Activated CD4-positive, CD25-positive, alpha-beta regulatory T cell treated with anti-CD3 and anti-CD28 coated beads, Interleukin-2, amount 50 U/mL, for 72 hours (primary cell): ENCODE data around the gene AMN.
"Not testable (repeated sequence)": the region's sequence is repeated elsewhere in the genome, so short reads cannot be mapped to it uniquely, and the experiment has no call there.

ENCODE experiments used
- DNase-seq: peaks from one replicate; pipeline ENCODE4 v3.0.0; 2021

AMN gene

DNA sequence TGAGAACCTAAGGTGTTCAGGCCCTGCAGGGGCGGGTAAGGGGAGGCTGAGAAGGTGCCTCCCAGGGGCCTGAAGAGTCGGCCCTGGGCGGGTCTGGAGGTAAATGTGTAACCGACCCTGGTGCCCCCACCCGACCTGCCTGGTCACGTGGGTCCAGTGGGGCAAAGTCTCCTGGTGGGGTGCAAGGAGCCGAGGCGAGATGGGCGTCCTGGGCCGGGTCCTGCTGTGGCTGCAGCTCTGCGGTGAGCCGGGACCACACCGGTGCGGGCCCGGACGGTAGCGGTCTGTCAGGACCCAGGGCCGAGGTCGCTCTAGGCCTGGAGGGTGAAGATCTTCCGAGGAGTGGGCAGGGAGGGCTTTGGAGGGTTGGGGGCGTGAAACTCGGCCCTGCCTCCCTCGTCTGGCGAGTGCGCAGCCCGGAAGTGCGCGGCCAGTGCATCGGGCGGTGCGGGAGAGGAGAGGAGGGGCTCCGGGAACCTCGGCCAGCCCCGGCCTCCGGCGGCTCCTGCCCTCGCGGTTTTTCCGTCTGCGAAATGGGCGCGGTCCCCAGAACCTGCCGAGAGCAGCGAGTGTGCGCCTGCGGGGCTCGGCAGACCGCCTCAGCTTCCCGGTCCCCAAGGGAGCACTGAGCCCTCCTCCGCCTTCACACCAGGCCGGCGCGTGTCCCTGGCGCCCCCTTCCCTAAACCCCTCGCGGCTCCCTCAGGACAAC, at the start of gene AMN:
Gene AMN (plus strand): TSS at position 174 of the 711 bp plus-strand sequence. CDS start 26 bp downstream, at position 200.
- no peak for DNase-seq

DNA sequence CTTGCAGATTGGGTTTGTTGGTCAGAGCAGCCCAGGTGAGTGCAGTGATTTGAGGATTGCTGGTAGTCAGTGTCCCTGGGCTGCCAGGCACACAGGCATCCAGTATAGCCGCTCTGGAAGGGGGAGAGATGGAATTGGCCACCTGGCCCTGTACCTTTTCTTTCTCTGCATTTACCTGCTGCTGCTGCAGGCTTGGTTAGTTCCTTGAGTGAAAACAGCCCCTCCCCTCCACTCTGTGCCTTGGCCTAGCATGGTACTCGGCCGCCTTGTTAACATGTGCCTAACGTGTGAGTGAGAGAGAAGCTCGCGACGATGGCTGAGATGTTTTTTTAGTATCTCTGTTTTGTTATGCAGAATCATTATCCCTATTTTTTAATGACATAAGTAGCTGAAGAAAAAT, 49.3 kb upstream of the AMN start:
- DNase-seq, result no peak

DNA sequence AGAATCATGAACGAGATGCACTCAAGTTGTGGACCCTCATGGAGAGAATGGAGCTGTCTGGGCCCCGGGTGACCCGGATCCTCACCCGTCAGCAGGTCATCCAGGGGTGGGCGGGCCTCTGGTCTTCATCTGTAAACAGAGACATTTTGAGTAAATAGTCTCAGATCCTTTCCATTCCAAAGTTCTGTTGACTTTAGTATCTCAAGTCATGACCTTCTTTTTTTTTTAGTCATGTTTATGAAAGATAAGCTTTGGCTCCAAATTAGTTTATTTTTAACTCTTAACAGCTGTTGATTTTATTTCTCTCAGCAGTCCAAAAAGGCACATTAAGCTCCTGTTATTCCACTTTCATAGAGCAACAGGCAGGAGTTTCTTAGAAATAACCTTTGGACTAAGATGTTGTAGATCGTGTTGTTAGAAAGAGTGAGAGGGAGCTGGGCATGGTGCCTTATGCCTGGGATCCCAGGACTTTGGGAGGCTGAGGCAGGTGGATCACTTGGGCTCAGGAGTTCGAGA, 48.9 kb upstream of the AMN start:
- no peak for DNase-seq

DNA sequence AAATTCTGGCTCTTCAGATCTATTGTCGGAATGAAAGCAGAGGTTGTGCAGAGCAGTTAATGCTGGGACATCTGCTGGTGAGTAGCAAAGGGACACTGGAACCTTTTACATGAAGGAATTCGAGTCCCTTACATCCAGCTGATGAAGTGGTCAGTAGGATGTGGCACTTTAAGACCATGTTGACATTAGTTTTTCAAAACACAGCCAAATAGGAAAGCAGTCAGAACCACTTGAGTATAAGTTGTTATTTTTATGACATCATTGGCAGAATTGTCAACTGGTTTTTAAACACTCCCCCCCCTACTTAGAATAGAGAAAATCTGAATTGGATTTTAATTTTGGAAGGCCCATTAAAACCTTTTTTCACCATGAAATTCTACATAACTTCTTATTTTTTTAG, 46.8 kb upstream of the AMN start:
- DNase-seq, result no peak

DNA sequence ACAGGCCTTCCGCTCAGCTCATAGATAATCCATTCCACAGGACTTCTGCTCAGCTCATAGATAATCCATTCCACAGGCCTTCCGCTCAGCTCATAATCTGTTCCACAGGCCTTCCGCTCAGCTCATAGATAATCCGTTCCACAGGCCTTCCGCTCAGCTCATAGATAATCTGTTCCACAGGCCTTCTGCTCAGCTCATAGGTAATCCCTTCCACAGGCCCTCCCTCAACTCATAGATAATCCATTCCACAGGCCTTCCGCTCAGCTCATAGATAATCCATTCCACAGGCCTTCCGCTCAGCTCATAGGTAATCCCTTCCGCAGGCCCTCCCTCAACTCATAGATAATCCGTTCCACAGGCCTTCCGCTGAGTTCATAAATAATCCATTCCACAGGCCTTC, 45.0 kb upstream of the AMN start:
- DNase-seq, result not testable (repeated sequence)

DNA sequence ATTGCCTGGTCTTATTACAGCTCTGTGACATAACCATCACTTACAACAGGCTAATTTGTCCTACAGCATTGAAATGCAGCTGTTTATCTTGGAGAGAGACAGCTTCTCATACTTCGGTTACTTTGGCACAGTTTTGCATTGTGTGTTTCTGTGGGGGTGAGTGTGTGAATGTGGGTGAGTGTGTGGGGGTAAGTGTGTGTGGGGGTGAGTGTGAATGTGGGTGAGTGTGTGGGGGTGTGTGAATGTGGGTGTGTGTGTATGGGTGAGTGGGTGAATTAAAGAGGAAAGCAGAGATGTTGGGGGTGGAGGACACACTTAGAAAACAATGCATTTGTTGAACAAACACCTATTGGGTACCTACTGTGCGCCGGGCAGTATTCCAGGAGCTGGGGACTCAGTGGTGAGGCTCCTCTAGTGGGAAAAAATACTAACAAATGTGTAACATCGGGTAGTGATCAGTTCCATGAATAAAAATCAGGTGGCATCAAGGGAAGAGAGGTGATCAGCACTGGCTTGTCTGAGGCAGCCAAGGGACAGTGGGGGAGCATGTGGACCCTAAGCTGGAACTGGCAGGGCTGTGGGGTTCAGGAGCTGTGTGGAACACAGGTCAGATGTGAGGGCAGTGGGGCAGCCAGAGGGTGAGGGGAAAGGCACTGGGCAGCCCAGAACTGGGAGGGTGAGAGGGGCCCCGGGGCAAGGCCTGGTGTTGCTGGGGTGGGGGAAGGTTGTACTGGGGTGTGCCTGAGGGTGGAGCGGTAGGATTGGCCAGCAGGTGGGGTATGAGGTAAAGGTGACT, 44.1 kb upstream of the AMN start:
- DNase-seq, result no peak

DNA sequence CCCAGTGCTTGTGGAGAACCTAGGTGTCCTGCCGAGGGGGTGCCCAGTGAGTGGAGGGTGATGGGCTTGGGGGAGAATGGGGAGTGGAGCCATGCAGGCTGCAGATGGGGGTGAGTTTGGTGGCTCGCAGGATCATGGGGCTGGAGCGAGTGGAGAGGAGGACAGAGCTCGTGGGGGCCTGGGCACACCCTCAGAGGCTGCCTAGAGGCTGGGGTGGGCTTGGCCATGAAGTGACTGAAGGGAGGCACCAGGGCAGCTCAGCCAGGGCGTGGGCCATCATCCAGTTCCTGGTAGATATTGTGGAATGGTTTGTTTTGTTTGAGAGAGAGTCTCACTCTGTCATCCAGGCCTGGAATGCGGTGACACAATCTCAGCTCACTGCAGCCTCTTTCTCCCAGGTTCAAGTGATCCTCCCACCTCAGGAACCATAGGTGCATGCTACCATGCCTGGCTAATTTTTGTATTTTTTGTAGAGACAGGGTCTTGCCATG, 43.4 kb upstream of the AMN start:
- DNase-seq, result no peak

DNA sequence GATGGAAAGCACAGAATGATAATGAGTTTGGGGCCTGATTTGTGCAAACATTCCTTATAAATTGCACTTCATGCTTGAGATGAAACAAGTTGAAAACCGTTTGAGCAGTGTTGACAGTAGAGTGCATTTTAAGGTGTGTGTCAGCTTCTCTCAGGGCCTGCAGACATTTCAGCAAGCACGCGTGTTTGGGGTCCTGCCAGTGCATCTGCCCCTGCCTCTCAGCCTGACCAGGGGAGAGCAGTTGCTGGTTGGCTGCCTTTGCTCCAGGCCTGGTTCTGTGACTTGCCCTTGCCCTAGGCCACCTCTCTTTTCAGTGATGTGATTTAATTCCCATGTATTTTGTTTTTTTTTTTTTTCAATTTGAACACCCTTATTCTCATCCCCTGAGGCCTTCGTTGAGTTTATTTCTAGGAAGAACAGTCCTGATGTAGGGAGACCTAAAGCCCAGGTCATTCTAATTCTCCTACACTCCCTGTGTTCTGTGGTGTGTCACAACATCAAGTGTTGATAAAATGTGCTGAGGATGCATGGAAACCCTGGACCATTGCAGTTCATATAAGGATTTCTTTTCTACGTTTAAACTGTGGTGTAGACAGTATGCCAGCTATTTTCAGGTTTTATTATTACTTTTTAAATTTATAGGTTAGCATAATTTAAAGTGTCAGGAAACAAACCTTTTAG, 40.1 kb upstream of the AMN start:
- no peak for DNase-seq

DNA sequence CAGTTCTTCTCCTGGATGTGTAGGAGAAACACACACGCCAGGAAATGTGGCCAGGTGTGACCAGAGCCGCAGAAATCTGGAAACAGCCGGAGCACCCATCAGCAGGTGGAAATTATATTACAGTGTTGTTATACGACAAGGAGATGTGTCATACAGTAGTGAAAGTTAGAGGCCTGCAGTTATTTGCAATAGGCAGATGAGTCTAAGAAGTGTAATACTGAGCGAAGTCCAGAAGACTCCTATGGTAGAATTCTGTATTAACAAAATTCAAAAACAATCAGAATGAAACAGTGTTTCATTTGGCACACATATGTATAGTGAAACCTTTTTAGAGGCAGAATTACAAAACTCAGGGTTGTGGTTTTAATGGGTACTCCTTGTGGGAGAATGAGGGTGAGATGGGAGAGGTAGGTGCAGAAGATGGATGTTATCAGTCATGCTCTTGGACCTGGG, 39.3 kb upstream of the AMN start:
- DNase-seq, result no peak

DNA sequence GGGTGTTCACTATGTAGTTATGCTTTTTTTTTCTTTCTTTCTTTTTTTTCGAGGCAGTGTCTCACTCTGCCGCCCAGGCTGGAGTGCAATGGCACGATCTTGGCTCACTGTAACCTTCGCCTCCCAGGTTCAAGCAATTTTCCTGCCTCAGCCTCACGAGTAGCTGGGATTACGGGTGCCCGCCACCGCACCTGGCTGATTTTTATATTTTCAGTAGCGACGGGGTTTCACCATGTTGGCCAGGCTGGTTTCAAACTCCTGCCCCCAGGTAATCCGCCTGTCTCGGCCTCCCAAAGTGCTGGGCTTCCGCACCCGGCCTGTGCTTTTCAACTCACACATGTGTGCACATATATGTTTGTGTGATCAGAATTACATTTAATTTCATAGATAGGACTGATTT, 38.9 kb upstream of the AMN start:
- no peak for DNase-seq

DNA sequence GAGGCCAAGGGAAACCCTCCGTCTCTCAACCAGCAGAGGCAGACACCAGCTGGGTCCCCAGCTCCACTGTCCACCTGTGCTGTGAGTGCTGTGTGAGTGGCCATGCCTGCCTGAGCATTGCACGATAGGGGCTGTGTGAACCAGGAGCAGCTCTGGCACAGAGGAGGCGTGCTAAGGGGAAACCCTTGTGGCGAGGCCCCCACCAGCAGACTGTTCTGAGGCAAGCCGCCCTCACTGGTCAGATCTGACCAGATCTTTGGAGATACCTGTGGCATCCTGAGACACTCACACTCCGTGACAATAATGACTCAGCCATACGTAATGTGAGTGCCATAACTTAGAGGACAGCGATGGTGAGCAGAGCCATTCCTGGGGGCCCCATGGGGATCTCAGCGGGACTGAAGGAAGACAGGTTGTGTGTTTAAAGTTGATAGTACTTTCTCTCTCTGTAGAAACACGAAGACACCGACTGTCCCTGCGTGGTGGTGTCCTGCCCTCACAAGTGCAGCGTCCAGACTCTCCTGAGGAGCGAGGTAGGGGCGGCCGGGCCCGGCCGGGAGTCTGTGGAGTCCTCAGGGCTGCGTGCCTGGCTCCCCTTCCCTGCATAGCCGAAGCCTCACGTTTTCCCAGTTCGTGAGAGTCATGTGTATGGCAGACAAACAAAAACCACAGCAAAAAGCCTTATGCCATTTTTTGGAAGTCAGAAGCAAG, 36.6 kb upstream of the AMN start:
- no peak for DNase-seq

DNA sequence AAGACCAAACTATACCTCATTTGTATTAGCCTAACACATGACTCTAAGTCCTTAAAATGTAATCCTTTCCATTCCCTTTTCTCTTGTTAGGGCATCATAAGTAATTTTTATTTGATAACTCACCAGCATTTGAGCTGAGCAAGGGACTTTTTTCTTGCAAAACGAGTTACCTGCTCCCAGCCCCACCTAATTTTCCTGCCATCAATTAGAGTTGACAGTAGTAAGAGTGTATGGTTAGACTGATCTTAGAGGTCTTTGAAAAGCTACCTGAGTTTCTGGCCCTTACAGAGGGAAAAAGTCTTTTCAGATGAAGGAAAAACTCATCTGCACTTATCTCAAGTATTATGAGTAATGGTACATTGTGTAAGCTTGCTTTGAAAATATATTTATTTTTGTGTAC, 33.7 kb upstream of the AMN start:
- DNase-seq, result no peak

DNA sequence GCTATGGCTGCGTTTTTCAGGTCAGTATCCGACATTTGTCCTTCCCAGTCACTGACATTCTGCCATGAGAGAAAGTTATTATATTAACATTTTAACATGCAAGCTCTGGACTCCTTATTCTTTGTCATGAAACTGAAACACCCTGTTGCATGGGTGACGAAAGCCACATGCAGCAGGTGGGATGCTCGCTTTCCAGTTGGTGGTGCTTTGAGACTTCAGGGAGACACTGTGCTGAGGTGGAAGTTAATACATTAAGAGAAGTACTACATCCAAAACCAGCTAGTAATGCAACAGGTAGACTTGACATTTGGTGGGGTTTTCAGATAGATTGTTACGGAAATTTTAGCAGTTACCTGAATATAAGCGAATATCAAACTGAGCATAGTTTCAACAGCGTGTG, 32.8 kb upstream of the AMN start:
- no peak for DNase-seq

DNA sequence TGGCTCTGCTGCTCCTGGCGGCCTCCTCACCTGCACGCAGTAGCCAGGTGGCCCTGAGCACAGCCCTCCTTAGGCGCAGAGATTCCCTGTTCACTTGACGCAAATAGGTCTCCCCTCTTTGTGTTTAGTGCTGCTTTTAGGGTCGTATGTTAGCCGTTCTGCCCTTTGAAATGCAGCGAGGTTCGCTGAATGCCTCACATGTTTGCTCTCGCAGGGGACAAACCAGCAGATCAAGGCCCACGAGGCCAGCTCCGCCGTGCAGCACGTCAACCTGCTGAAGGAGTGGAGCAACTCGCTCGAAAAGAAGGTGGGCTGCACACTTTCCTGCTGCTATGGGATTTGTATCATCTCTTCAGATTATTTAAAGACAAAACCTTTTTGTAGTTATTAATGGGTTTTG, 31.4 kb upstream of the AMN start:
- no peak for DNase-seq

DNA sequence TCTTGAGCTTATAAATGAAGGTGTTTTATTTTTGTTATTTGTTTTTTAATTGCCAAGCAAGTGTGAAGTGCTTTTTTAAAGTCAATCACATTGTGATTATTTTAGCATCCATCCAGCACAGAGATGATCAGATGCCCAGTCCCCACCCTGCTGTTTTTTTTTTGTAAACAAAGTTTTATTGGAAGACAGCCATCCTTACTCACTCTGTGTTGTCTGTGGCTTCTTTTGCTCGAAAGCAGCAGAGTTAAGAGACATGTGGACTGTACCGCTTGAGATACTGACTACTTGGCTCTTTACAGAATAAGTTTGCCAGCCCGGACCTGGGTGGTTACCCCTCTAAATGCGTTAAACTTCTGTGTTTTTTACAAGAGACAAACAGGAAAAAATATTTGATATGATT, 30.9 kb upstream of the AMN start:
- DNase-seq, result no peak

DNA sequence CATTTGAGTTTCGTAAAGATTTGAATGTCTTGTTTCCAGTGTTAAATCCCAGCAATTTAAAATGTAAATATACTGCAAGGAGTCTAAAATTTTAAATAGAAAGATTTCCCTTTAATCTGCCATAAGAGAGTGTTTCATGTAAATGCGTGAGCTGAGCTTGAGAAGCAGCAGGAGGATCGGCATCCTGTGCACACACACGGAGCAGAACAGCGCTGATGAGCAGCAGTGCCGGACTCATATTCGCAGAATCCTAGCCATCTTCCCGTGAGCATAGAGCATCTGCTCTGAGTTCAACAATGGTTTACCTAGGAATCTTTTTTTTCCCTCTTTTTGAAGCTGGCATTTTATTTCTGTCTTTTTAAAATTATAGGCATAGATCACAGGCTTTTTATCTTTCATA, 29.8 kb upstream of the AMN start:
- no peak for DNase-seq

DNA sequence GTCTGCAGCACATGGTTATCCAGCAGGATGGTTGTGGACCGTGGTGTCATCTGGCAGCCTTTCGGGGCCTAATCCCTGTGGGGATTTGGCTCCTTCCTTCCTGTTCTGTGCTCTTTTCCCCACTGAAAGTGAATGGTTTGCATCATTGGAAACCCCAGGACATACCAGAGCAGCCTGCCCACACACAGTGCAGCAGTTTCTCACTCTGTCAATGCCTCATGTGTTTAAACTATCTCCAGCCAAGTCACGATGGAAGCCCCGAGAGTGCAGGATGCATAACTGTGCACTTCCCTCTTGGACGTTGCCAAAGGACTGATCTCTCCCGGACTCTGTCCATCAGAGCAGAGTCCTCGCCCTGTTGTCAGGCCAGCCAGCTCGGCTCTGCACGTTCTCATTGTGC, 29.0 kb upstream of the AMN start:
- DNase-seq, result no peak

DNA sequence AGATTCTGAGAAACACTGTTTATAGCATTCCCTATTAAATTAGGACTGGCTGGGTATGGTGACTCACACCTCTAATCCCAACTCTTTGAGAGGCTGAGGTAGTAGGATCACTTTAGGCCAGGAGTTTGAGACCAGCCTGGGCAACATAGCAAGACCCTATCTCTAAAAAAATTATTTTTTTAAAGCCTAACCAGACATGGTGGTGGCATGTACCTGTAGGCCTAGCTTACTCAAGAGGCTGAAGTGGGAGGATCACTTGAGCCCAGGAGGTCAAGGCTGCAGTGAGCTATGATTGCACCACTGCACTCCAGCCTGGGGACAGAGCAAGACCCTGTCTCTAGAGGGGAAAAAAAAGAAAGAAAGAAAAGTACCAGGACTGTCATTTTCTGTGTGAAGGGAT, 25.7 kb upstream of the AMN start:
- DNase-seq, result not testable (repeated sequence)

DNA sequence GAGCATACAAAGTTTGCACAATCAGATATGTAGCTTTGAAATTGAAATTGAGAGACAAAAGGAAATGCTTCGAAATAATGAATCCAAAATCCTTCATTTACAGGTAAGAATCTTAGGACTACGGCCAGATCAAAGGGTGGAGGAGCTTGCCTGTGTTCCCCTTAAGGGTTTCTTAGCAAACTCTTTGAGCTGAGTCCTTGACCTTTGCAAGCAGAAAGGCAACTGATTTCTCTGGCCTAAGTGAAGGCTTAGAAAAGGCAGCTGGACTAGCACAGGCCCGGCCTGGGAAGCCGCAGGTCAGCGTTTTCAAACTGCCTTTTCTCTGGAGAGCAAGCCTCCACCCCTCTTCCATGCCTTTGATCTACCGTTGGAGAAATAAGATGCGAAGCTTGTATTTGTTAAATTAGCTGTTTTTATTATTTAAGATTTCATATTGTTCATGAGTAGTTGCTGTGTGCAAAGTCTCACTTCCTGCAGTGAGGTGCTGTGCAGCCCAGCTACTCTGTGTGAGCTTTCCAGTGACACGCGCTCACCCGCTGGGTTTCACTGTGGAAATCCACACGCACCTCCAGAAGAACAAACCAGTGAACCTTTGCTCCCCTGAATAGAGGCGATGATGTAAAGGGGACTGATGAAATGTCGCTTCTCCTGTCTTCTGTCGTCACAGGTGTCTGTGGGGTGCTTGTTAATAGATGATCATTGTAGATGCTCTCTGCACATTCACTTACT, 25.0 kb upstream of the AMN start:
- no peak for DNase-seq

DNA sequence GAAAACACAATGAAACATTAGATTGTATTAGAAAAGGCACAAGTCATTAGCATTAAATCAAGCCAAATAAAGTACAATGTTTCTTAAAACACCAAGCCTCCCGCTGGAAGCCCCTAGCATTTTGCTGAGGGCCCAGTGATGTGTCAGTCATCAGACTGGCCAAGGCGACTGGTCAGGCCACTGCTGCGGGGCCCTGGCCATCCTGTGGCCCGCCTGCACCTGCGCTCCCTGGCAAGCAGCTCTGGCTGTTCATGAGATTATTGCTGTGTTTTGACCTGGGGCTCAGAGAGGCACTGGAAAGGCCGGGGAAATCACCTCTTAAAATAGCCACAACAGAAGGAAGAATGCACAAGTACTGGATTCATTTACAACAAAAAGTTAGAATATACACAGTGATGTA, 24.2 kb upstream of the AMN start:
- no peak for DNase-seq

DNA sequence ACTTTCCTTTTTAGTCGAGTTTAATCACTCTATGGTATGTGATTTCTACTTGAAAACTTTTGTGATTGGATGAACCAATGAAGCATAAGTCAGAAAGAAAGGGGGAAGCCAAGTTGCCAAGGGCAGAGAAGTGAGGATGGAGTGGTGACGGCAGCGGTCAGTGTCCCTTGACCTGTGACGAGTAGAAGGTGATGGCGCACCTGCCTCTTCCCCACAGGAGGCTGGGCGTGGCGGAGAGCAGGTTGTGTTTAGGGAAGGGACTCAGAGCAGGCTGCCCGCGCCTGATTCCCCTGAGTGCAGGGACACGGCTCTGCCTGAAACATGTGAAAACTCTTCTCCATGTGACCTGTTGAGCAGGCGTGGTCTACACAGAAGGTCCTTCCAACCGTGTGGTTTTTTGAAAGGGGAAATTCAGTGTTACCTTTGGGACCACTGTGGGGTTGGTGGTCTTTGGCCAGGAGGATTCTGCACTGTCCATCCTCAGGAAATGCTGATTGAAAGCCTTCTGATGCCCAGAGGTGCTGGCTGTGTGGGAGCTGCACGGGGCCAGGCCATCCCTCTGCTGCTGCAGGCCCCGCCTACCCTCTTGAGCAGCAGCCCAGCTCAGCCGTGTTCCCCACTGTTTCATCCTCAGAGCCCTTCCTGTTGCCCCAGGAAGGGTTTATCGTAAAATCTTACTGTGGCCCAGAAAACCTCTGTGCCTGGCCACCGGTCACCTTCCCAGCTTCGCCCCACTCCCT, 23.5 kb upstream of the AMN start:
- no peak for DNase-seq

DNA sequence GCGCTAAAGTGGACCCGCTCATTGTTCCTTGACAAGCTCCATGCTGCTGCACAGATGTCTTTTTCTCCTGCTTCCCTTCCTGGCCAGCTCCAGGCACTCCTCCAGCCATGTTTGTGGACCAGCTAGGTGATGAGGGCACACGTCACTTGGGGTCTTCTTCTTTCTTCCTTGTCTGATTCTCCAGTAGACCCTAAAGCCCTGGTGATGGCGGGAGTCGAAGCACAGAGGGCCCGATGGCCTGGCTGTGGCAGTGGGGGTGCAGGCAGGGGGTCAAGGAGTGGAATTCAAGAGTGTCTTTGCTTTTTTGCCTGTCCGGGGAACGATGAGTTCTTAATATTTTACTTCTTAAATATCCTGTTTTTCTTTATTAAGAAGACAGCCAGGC, 23.0 kb upstream of the AMN start:
- DNase-seq, result no peak
